Loucy (cell line): Measurements from ENCODE around the gene IL1A.

Source experiments
- EZH2phosphoT487 ChIP-seq: fragments of 200-600 bp; IDR thresholded peaks from 2 replicates; pipeline ENCODE4 v1.6.1; 2018; ENCODE audit warnings: antibody characterized with exemption, mild to moderate bottlenecking, moderate library complexity, borderline replicate concordance
- TF ChIP-seq, protein P1 (sequence below): fragments of 200-600 bp; sonication (generic); conservative IDR thresholded peaks from 2 replicates; pipeline ENCODE4 v1.5.1; 2014; ENCODE audit warnings: mild to moderate bottlenecking, antibody characterized with exemption, low read length

DNA sequence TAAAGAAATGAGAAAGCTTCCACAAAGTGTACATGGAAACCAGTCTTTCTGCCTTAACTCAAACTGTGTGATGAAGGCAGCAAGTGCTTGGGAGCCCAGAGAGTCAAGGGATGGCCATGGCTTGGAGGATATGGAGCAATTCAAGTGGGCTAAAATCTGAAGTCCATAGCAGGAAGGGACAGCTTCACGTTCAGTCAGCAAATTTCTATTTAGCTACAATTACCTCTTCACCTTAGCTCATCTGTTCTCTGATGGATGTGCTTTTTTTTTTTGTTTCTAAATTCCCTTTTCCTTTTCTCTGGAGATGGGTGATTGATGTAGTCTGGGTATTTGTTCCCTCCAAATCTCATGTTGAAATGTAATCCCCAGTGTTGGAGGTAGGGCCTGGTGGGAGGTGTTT is 4.9 kb upstream of the IL1A start:
- TF ChIP-seq, protein P1, sequence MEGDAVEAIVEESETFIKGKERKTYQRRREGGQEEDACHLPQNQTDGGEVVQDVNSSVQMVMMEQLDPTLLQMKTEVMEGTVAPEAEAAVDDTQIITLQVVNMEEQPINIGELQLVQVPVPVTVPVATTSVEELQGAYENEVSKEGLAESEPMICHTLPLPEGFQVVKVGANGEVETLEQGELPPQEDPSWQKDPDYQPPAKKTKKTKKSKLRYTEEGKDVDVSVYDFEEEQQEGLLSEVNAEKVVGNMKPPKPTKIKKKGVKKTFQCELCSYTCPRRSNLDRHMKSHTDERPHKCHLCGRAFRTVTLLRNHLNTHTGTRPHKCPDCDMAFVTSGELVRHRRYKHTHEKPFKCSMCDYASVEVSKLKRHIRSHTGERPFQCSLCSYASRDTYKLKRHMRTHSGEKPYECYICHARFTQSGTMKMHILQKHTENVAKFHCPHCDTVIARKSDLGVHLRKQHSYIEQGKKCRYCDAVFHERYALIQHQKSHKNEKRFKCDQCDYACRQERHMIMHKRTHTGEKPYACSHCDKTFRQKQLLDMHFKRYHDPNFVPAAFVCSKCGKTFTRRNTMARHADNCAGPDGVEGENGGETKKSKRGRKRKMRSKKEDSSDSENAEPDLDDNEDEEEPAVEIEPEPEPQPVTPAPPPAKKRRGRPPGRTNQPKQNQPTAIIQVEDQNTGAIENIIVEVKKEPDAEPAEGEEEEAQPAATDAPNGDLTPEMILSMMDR: no peak
- no peak for TF ChIP-seq EZH2phosphoT487
